PFSK-1 (cell line): Measurements from ENCODE around the gene TAF3.

Experiments
- FOXP2 ChIP-seq: optimal IDR thresholded peaks from 2 replicates; pipeline ENCODE3; 2011; ENCODE audit warnings: borderline replicate concordance, control low read depth, inconsistent platforms; ENCODE audit not compliant: insufficient read depth; ENCODE audit errors: extremely low read length, extremely low read depth
- SIN3A ChIP-seq: IDR thresholded peaks from 2 replicates; pipeline ENCODE4 v1.6.1; 2012; ENCODE audit warnings: mild to moderate bottlenecking, low read length, moderate library complexity, borderline replicate concordance; ENCODE audit not compliant: insufficient read depth
- TF ChIP-seq, protein P1 (sequence below), 2 experiments: IDR thresholded peaks; 2 replicates each; pipeline versions ENCODE4 v1.6.1 to v1.8.0; 2011 to 2012; ENCODE audit warnings: low read depth in 2 of 2, low read length in 2 of 2, control low read depth in 1 of 2, inconsistent platforms in 1 of 2, mild to moderate bottlenecking in 1 of 2, moderate library complexity in 1 of 2; ENCODE audit not compliant: insufficient read depth in 1 of 2

DNA sequence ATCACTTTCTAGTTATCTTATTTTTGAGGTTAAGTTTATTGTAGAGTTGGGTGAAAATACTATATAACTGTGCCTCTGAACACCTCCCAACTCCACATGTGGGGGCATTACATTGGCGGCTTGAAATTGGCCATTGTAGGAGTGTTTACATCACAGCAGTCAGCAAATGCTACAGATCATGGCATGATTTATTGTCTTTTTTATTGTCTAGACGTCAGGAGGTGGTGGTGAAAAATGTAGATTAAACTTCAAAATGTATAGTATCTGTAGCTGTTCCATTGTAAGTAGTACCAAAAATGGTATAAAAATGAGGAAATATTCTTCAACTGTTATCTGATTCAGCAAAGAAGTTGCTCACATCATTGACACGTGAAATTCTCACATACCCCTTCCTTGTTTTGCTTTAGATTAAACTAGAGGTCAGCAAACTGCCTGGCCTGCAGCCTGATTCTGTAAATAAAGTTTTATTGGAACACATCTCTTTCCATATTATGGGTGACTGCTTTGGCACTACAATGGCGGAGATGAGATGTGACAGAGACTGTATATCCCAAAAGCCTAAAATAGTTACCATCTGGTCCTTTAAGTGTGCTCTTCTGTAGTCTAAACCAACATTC is 35.0 kb downstream of the TAF3 start:
- no peak for TF ChIP-seq FOXP2
- TF ChIP-seq SIN3A = no peak
- TF ChIP-seq, protein P1, sequence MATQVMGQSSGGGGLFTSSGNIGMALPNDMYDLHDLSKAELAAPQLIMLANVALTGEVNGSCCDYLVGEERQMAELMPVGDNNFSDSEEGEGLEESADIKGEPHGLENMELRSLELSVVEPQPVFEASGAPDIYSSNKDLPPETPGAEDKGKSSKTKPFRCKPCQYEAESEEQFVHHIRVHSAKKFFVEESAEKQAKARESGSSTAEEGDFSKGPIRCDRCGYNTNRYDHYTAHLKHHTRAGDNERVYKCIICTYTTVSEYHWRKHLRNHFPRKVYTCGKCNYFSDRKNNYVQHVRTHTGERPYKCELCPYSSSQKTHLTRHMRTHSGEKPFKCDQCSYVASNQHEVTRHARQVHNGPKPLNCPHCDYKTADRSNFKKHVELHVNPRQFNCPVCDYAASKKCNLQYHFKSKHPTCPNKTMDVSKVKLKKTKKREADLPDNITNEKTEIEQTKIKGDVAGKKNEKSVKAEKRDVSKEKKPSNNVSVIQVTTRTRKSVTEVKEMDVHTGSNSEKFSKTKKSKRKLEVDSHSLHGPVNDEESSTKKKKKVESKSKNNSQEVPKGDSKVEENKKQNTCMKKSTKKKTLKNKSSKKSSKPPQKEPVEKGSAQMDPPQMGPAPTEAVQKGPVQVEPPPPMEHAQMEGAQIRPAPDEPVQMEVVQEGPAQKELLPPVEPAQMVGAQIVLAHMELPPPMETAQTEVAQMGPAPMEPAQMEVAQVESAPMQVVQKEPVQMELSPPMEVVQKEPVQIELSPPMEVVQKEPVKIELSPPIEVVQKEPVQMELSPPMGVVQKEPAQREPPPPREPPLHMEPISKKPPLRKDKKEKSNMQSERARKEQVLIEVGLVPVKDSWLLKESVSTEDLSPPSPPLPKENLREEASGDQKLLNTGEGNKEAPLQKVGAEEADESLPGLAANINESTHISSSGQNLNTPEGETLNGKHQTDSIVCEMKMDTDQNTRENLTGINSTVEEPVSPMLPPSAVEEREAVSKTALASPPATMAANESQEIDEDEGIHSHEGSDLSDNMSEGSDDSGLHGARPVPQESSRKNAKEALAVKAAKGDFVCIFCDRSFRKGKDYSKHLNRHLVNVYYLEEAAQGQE (IDR thresholded peaks at IDR 0.05; ENCODE audit: insufficient read depth in 1 of 2, low read depth in 2 of 2, low read length in 2 of 2) = no peak
